ENCODE results near the gene CARD10.
"Not testable (repeated sequence)": the region's sequence is repeated elsewhere in the genome, so short reads cannot be mapped to it uniquely, and the experiment has no call there.

CARD10 gene

GRCh38 chr22:37471727-37472417 lies 47.3 kb downstream of the CARD10 start:
- DNase-seq (ENCODE audit: low read depth in 2 of 2, low spot score in 1 of 2), result no peak

- DNase-seq (ENCODE audit: low read depth in 2 of 2, low spot score in 1 of 2), result no peak
Observed at GRCh38 chr22:37470087-37470445, 49.1 kb downstream of the CARD10 start.

- no peak for DNase-seq (ENCODE audit: low read depth in 2 of 2, low spot score in 1 of 2)
Observed at GRCh38 chr22:37469416-37470086, 49.7 kb downstream of the CARD10 start.

GRCh38 chr22:37468201-37468695 lies 51.0 kb downstream of the CARD10 start:
- DNase-seq (ENCODE audit: low read depth in 2 of 2, low spot score in 1 of 2), result not testable (repeated sequence)

GRCh38 chr22:37467391-37467955 lies 51.7 kb downstream of the CARD10 start:
- DNase-seq (ENCODE audit: low read depth in 2 of 2, low spot score in 1 of 2), result no peak

GRCh38 chr22:37464181-37464580 lies 55.0 kb downstream of the CARD10 start:
- no peak for DNase-seq (ENCODE audit: low read depth in 2 of 2, low spot score in 1 of 2)

- DNase-seq (ENCODE audit: low read depth in 2 of 2, low spot score in 1 of 2), result no peak
Observed at GRCh38 chr22:37462983-37463382, 56.2 kb downstream of the CARD10 start.

GRCh38 chr22:37462436-37462835 lies 56.8 kb downstream of the CARD10 start:
- DNase-seq (ENCODE audit: low read depth in 2 of 2, low spot score in 1 of 2), result no peak

GRCh38 chr22:37461961-37462360 lies 57.3 kb downstream of the CARD10 start:
- no peak for DNase-seq (ENCODE audit: low read depth in 2 of 2, low spot score in 1 of 2)

- DNase-seq (ENCODE audit: low read depth in 2 of 2, low spot score in 1 of 2), result no peak
Observed at GRCh38 chr22:37460684-37461083, 58.5 kb downstream of the CARD10 start.

GRCh38 chr22:37459206-37459605 lies 60.0 kb downstream of the CARD10 start:
- DNase-seq (ENCODE audit: low read depth in 2 of 2, low spot score in 1 of 2), result no peak

- DNase-seq (ENCODE audit: low read depth in 2 of 2, low spot score in 1 of 2), result peak; percentile 67 to 79
Observed at GRCh38 chr22:37457093-37457893, 61.9 kb downstream of the CARD10 start.

GRCh38 chr22:37456346-37456745 lies 62.9 kb downstream of the CARD10 start:
- no peak for DNase-seq (ENCODE audit: low read depth in 2 of 2, low spot score in 1 of 2)

- no peak for DNase-seq (ENCODE audit: low read depth in 2 of 2, low spot score in 1 of 2)
Observed at GRCh38 chr22:37455896-37456295, 63.3 kb downstream of the CARD10 start.

- DNase-seq (ENCODE audit: low read depth in 2 of 2, low spot score in 1 of 2), result no peak
Observed at GRCh38 chr22:37454857-37455686, 64.1 kb downstream of the CARD10 start.

- DNase-seq (ENCODE audit: low read depth in 2 of 2, low spot score in 1 of 2), result no peak
Observed at GRCh38 chr22:37453696-37454095, 65.5 kb downstream of the CARD10 start.

GRCh38 chr22:37451218-37451617 lies 68.0 kb downstream of the CARD10 start:
- no peak for DNase-seq (ENCODE audit: low read depth in 2 of 2, low spot score in 1 of 2)

- DNase-seq (ENCODE audit: low read depth in 2 of 2, low spot score in 1 of 2), result no peak
Observed at GRCh38 chr22:37449331-37450001, 69.7 kb downstream of the CARD10 start.

- no peak for DNase-seq (ENCODE audit: low read depth in 2 of 2, low spot score in 1 of 2)
Observed at GRCh38 chr22:37448516-37449127, 70.6 kb downstream of the CARD10 start.

GRCh38 chr22:37445501-37445900 lies 73.7 kb downstream of the CARD10 start:
- DNase-seq (ENCODE audit: low read depth in 2 of 2, low spot score in 1 of 2), result no peak

Data from stimulated activated CD8-positive, alpha-beta memory T cell treated with anti-CD3 and anti-CD28 coated beads, Interleukin-4, amount 100 ng/mL, for 1 hour (primary cell).